SH-SY5Y (cell line): ENCODE data around the gene MMD2.

ENCODE experiments used
- GATA2 ChIP-seq: IDR thresholded peaks from 2 replicates; pipeline ENCODE4 v1.6.1; 2011; ENCODE audit warnings: mild to moderate bottlenecking, low read depth, low read length
- GATA3 ChIP-seq: IDR thresholded peaks from 2 replicates; pipeline ENCODE4 v1.6.1; 2011; ENCODE audit warnings: low read depth, mild to moderate bottlenecking, low read length, moderate library complexity

DNA sequence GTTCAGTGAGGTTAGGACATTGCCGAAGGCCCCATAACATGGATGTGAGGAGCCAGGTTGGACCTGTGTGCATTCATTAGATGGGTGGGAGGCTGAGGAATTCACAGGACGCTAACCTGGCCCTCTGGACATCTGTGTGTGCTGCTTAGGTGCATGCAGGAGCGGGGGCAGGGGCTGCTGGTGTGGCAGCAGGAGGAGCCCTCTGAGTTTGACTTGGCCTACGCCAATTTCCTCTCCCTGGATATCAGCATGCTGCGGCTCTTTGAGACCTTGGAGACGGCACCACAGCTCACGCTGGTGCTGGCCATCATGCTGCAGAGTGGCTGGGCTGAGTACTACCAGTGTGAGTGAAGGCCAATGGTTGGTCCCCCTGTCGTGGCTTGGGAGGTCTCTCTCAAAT, 34.5 kb upstream of the MMD2 start:
- no peak for TF ChIP-seq GATA2
- TF ChIP-seq GATA3, result no peak
